Measurements from ENCODE around the gene INSL3. TPM values are rescaled to one million over a fixed set of nuclear protein-coding genes. Genes with fewer than 3 reads are reported as not detected.

The INSL3 gene
- total and polyA plus RNA-seq, 2 of the 8 experiments (the other 6 are each of a cell fraction or from before 2014, with no cell fraction given) = 0.41 to 1.5 TPM

DNA sequence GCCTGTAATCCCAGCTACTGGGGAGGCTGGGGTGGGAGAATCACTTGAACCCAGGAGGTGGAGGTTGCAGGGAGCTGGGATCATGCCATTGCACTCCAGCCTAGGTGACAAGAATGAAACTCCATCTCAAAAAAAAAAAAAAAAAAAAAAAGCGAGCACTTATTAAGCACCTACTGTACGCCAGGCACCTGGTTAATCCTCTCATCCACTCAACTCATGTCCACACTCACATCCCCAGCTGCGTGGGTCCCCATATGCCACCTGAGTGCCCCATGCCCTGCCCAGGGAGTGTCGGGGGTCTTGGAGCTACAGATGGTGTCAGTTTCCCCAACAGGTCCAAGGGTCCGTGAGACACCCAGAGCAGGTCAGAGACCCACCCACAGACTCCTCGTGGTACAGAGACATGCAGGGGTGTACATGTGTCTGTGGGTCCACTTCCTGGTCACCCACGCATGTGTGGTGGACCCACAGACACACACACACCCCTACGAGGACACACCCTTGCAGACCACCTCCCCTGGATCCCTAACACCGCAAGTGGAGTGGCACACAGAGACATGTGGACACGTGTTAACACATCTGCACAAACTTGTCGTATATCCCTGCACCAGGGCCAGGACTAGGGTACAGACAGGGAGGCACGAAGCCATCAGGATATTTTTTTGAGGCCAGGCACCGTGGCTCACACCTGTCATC lies 3.5 kb downstream of the INSL3 start (continued):
- TF ChIP-seq CBX5 (IDR thresholded peaks at IDR 0.05; ENCODE audit: low read depth, low read length) = no peak
- TF ChIP-seq GTF2F1 (IDR thresholded peaks at IDR 0.05; ENCODE audit: borderline replicate concordance, low read depth, low read length) = no peak
- TF ChIP-seq EGR1 (IDR thresholded peaks at IDR 0.05; ENCODE audit: borderline replicate concordance, low read depth, low read length) = no peak
- no peak for TF ChIP-seq CTBP2 (IDR thresholded peaks at IDR 0.05; ENCODE audit: borderline replicate concordance, insufficient read depth, insufficient read length, low read length)
- TF ChIP-seq ASH2L (IDR thresholded peaks at IDR 0.05; ENCODE audit: low read length) = no peak
- no peak for TF ChIP-seq YY1 (IDR thresholded peaks at IDR 0.05; ENCODE audit: low read depth, low read length)
- no peak for TF ChIP-seq EP300 (IDR thresholded peaks at IDR 0.05; ENCODE audit: borderline replicate concordance in 1 of 2, low read depth in 2 of 2, low read length in 2 of 2)
- TF ChIP-seq TBP (IDR thresholded peaks at IDR 0.05; ENCODE audit: low read depth, low read length) = no peak

Measured in H1 (cell line).